ENCODE data around the gene CEP250. TPM values are rescaled to one million over a fixed set of nuclear protein-coding genes. Genes with fewer than 3 reads are reported as not detected.

The CEP250 gene
- total RNA-seq, 1 donor from 2014 or later = 55.4 TPM

DNA sequence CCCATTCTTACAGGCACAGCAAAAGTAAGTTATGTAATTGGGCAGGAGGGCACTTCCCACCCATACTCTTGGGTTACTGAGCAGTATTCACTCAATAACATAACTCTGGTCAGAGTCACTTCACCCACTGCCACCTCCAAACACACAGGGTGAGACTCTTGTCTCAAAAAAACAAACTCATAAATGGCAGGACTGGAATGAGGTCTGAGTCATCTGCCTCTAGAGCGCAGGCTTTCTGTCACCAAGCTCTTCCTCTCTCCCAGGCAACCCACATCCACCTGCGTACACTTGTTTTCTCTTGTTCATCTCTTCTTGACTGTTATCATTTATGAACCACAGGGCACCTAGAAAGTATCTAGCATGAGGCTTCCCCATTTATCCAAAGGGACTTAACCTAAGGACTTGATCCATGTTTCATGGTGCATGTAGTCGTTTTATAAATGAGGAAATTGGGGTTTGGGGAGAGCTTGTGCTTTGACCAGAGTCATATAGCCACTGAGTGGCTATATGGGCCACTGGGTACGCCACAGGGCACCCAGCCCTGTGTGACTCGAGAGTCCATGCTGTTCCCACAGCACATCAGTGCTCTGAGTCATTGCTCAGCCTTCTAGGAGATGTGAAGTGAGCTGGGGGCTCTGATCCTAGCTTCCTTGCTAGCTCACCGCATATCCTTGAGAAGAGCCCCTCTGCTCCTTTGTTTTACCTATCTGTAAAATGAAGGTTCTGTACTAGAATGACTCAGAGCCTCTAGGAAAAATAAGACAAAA, 51.7 kb downstream of the CEP250 start:
- Histone ChIP-seq H4K20me1 (ENCODE audit: low read depth) (no peaks in the 10 kb centered on the region), H3K27ac (no peak overlapping the region), H2AFZ (replicated peaks) (no peak overlapping the region), H3K9me3 (ENCODE audit: low read depth) (no peaks in the 10 kb centered on the region), H3K79me2 (ENCODE audit: low read depth) (no peaks in the 10 kb centered on the region), H3K4me1 (no peaks in the 10 kb centered on the region), H3K27me3 (no peaks in the 10 kb centered on the region), H3F3A (ENCODE audit: low read depth) (no peaks in the 10 kb centered on the region), H3K4me2 (no peak overlapping the region), H3K36me3 (no peaks in the 10 kb centered on the region), H3K9ac (no peak overlapping the region), H3K4me3 (no peak overlapping the region)
- Mint-ChIP-seq H3K36me3 (peaks cover 31% of the 10 kb centered on the region), H3K4me1 (no peaks in the 10 kb centered on the region), H3K27ac (no peak overlapping the region), H3K4me3 (no peak overlapping the region), H3K27me3 (ENCODE audit: insufficient read depth, low read depth) (no peaks in the 10 kb centered on the region), H3K9me3 (no peaks in the 10 kb centered on the region)
- no peak for DNase-seq (ENCODE audit: low spot score)
- TF ChIP-seq EZH2phosphoT487 (IDR thresholded peaks at IDR 0.05) = no peak
- TF ChIP-seq, protein P1, sequence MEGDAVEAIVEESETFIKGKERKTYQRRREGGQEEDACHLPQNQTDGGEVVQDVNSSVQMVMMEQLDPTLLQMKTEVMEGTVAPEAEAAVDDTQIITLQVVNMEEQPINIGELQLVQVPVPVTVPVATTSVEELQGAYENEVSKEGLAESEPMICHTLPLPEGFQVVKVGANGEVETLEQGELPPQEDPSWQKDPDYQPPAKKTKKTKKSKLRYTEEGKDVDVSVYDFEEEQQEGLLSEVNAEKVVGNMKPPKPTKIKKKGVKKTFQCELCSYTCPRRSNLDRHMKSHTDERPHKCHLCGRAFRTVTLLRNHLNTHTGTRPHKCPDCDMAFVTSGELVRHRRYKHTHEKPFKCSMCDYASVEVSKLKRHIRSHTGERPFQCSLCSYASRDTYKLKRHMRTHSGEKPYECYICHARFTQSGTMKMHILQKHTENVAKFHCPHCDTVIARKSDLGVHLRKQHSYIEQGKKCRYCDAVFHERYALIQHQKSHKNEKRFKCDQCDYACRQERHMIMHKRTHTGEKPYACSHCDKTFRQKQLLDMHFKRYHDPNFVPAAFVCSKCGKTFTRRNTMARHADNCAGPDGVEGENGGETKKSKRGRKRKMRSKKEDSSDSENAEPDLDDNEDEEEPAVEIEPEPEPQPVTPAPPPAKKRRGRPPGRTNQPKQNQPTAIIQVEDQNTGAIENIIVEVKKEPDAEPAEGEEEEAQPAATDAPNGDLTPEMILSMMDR (IDR thresholded peaks at IDR 0.05) = no peak
- no peak for TF ChIP-seq EZH2 (IDR thresholded peaks at IDR 0.05)

DNA sequence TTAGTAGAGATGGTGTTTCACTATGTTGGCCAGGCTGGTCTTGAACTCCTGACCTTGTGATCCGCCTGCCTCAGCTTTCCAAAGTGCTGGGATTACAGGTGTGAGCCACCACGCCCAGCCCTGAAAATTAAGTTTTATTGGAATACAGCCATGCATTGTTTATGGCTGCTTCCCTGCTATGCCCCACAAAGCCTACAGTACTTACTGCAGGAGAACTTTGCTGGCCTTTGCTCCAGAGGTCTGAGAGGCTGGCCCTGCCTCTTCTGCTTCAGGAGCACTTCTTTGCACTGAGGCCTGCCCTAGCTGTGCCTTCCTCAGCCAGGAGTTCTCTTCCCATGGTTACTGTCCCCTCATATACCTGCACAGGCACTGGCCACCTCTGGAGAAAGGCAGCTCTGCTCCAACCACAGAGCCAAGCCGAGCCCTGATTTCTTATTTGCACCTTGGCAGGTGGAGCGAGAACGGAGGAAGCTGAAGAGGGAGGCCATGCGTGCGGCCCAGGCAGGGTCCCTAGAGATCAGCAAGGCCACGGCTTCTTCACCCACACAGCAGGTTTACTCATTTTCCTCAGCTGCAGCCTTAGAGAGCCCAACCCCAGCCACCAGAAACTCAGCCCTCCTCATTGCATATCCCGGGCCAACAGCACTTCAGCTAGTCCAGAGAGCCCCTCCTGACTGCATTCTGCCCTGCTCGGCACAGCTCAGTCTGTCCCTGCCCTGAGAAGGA, 53.3 kb downstream of the CEP250 start:
- no peak overlapping the region for H3K4me3 Mint-ChIP-seq
- Histone ChIP-seq H3F3A (ENCODE audit: low read depth) (no peaks in the 10 kb centered on the region), H3K9ac (no peak overlapping the region), H3K79me2 (ENCODE audit: low read depth) (no peaks in the 10 kb centered on the region), H3K27me3 (no peaks in the 10 kb centered on the region), H3K9me3 (ENCODE audit: low read depth) (no peaks in the 10 kb centered on the region), H3K4me2 (no peak overlapping the region), H3K27ac (no peak overlapping the region), H3K36me3 (no peaks in the 10 kb centered on the region), H2AFZ (replicated peaks) (no peak overlapping the region), H4K20me1 (ENCODE audit: low read depth) (no peaks in the 10 kb centered on the region), H3K4me3 (no peak overlapping the region), H3K4me1 (no peaks in the 10 kb centered on the region)
- no peaks in the 10 kb centered on the region for H3K4me1 Mint-ChIP-seq
- TF ChIP-seq EZH2phosphoT487 (IDR thresholded peaks at IDR 0.05) = no peak
- TF ChIP-seq, protein P1 (IDR thresholded peaks at IDR 0.05) = no peak
- no peak for TF ChIP-seq EZH2 (IDR thresholded peaks at IDR 0.05)
- H3K27ac Mint-ChIP-seq = no peak overlapping the region
- no peaks in the 10 kb centered on the region for H3K9me3 Mint-ChIP-seq
- DNase-seq (ENCODE audit: low spot score) = no peak
- no peaks in the 10 kb centered on the region for H3K27me3 Mint-ChIP-seq (ENCODE audit: insufficient read depth, low read depth)
- peaks cover 18% of the 10 kb centered on the region for H3K36me3 Mint-ChIP-seq

DNA sequence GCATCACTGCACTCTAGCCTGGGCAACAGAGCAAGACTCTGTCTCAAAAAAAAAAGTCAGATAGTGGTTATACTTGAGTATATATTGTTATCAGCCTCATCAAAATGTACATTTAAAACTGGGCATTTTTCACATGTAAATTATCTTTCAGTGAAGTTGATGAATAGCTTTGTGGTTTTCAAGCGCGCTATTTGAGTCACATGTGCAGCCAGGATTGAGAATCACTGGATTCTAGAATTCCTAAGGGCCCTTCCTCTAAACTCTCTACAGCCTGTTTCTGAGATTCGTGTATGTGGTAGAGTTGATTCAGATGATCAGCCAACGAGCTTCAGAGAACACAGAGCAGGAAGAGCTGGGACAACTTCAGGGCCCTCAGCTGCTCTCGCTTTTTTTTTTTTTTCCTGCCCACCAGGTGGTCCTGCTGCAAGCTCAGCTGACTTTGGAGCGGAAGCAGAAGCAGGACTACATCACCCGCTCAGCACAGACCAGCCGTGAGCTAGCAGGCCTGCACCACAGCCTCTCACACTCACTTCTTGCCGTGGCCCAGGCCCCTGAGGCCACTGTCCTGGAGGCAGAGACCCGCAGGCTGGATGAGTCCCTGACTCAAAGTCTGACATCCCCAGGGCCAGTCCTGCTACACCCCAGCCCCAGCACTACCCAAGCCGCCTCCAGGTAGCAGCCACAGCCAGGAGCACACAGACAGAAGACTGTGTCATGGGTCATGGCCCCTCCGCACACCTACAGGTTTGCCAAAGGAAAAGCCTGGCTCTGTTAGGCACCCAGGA, 55.7 kb downstream of the CEP250 start:
- Histone ChIP-seq H3K27me3 (no peaks in the 10 kb centered on the region), H2AFZ (replicated peaks) (no peak overlapping the region), H3K4me3 (no peak overlapping the region), H3K4me2 (no peak overlapping the region), H4K20me1 (ENCODE audit: low read depth) (no peaks in the 10 kb centered on the region), H3K4me1 (no peaks in the 10 kb centered on the region), H3K79me2 (ENCODE audit: low read depth) (no peaks in the 10 kb centered on the region), H3K27ac (no peak overlapping the region), H3K36me3 (no peaks in the 10 kb centered on the region), H3K9me3 (ENCODE audit: low read depth) (no peaks in the 10 kb centered on the region), H3F3A (ENCODE audit: low read depth) (no peaks in the 10 kb centered on the region), H3K9ac (no peak overlapping the region)
- H3K27ac Mint-ChIP-seq = no peak overlapping the region
- DNase-seq (ENCODE audit: low spot score) = no peak
- no peaks in the 10 kb centered on the region for H3K9me3 Mint-ChIP-seq
- peaks cover 11% of the 10 kb centered on the region for H3K36me3 Mint-ChIP-seq
- peaks cover 4% of the 10 kb centered on the region for H3K27me3 Mint-ChIP-seq (ENCODE audit: insufficient read depth, low read depth)
- no peak for TF ChIP-seq EZH2 (IDR thresholded peaks at IDR 0.05)
- TF ChIP-seq, protein P1 (IDR thresholded peaks at IDR 0.05) = no peak
- TF ChIP-seq EZH2phosphoT487 (IDR thresholded peaks at IDR 0.05) = no peak
- H3K4me1 Mint-ChIP-seq = no peaks in the 10 kb centered on the region
- no peak overlapping the region for H3K4me3 Mint-ChIP-seq

Data from neural progenitor cell (in vitro differentiated cells).